Breast epithelium (tissue), 3 donors: Measurements from ENCODE around the gene RFX3.

ENCODE experiments used
- POLR2A ChIP-seq: fragments of 450-650 bp; IDR thresholded peaks from one replicate; pipeline ENCODE4 v1.6.1; 2016; ENCODE audit warnings: antibody characterized with exemption, mild to moderate bottlenecking, moderate library complexity
- TF ChIP-seq, protein P1 (sequence below), 3 donors: fragments of 450-650 bp; IDR thresholded peaks; one replicate each; pipeline ENCODE4 v1.5.1; 2016 to 2017; ENCODE audit warnings: antibody characterized with exemption in 3 of 3, mild to moderate bottlenecking in 3 of 3, moderate library complexity in 3 of 3

DNA sequence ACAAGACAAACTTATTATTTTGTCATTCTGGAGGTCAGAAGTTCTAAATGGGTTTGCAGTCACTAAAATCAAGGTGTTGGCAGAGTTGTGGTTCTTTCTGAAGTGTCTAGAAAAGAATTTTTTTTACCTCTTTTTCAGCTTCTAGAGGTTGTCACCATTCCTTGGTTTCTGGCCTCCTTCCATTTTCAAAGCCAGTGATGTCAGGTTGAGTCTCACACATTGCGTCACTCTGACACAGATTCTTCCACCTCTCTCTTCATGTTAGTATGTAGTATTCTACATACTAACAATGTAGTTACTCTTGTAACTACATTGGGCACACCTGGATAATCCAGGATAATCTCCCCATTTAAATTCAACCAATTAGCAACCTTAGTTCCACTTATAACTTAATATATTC, 290.3 kb downstream of the RFX3 start:
- no peak for TF ChIP-seq POLR2A
- TF ChIP-seq, protein P1, sequence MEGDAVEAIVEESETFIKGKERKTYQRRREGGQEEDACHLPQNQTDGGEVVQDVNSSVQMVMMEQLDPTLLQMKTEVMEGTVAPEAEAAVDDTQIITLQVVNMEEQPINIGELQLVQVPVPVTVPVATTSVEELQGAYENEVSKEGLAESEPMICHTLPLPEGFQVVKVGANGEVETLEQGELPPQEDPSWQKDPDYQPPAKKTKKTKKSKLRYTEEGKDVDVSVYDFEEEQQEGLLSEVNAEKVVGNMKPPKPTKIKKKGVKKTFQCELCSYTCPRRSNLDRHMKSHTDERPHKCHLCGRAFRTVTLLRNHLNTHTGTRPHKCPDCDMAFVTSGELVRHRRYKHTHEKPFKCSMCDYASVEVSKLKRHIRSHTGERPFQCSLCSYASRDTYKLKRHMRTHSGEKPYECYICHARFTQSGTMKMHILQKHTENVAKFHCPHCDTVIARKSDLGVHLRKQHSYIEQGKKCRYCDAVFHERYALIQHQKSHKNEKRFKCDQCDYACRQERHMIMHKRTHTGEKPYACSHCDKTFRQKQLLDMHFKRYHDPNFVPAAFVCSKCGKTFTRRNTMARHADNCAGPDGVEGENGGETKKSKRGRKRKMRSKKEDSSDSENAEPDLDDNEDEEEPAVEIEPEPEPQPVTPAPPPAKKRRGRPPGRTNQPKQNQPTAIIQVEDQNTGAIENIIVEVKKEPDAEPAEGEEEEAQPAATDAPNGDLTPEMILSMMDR (IDR thresholded peaks at IDR 0.05) = no peak
